ENCODE data around the gene ACTR3C. TPM values are rescaled to one million over a fixed set of nuclear protein-coding genes. Genes with fewer than 3 reads are reported as not detected.

The ACTR3C gene
- polyA plus RNA-seq, 1 donor from 2014 or later = 5.2 TPM

DNA sequence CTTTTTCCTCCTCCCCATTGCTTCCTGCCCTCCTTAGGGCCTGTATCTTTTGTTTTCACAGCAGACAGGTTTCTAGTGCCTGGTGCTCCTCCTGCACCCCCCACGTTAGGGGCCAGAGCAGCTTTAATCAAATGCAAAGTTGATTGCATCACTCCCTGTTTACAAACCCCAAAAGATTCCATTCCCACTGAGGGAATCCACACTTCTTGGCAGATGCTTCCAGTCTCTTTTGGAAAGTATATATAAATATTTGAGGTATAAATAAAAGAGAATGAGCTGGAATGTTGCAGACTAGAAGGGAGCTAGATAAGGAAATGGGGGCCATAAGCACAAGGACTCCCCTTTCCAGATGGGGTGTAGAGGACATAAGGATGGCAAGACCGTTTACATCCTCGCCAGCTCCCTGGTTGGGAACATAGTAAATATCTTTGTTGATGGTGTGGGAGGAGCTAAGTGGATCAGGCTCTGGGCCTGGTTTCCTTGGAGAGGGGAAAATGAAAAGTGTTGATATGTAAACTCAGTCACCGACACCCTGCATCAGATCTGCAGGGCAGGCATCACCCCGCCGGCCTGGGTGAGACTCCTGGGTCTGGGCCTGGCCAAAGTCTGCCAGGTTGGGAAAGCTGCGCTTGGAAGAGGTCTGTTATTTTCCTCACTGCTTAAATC lies 11.9 kb upstream of the ACTR3C start:
- peaks cover 3% of the 10 kb centered on the region in 3 donors for H3K4me1 Mint-ChIP-seq
- H3K4me3 Mint-ChIP-seq = no peak overlapping the region
- peaks cover 10% of the 10 kb centered on the region for H3K27me3 Mint-ChIP-seq
- no peaks in the 10 kb centered on the region for H3K9me3 Mint-ChIP-seq
- peaks cover 8% of the 10 kb centered on the region for H3K36me3 Mint-ChIP-seq
- H3K27ac Mint-ChIP-seq = peak overlapping the region in 1 of 3 donors; percentile 54

DNA sequence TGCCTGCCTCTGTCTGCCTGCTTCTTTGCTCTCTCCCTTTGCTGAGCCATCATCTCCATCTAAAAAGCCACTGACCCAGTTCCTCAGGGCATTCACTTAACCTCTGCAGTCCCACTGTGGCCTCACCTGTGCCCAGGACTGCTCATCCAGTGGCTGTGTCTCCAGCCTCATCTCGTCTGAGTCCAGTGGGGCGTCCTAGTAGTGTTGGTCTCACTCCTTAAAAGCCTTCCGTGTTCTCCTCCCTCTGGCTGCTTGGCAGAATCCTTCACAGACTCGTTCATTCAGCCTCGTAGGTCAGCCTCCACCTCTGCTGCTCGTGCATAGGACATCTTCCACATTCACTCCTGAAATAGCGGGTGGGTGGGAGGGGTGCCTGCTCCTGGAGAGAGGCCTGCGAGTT lies 10.8 kb upstream of the ACTR3C start:
- H3K36me3 Mint-ChIP-seq = peaks cover 8% of the 10 kb centered on the region
- no peak overlapping the region for H3K4me3 Mint-ChIP-seq
- H3K27me3 Mint-ChIP-seq = peaks cover 1% of the 10 kb centered on the region
- H3K9me3 Mint-ChIP-seq = no peaks in the 10 kb centered on the region
- H3K27ac Mint-ChIP-seq = no peak overlapping the region
- H3K4me1 Mint-ChIP-seq = peaks cover 0 to 3% (median 0%) of the 10 kb centered on the region in 3 donors

DNA sequence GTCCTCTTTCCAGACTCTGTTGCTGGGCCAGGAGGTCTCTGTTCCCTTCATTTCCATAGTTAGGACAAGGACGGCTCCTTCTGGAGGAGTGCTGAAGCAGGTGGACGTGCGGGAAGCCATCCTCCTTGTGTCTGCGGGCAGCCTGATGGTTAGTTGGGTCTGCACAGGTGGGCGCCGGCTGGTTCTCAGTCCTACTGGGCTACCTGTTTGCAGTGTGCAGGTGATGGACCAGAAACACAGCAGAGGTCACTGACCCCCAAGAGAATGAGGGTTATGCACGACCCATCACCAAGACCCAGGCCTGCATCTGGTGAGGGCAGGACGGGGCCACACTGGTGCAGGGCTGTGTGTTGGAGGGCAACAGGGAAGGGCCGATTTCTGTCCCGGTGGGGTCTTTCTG lies 10.3 kb upstream of the ACTR3C start:
- peaks cover 1% of the 10 kb centered on the region for H3K27me3 Mint-ChIP-seq
- H3K27ac Mint-ChIP-seq = no peak overlapping the region
- H3K9me3 Mint-ChIP-seq = no peaks in the 10 kb centered on the region

DNA sequence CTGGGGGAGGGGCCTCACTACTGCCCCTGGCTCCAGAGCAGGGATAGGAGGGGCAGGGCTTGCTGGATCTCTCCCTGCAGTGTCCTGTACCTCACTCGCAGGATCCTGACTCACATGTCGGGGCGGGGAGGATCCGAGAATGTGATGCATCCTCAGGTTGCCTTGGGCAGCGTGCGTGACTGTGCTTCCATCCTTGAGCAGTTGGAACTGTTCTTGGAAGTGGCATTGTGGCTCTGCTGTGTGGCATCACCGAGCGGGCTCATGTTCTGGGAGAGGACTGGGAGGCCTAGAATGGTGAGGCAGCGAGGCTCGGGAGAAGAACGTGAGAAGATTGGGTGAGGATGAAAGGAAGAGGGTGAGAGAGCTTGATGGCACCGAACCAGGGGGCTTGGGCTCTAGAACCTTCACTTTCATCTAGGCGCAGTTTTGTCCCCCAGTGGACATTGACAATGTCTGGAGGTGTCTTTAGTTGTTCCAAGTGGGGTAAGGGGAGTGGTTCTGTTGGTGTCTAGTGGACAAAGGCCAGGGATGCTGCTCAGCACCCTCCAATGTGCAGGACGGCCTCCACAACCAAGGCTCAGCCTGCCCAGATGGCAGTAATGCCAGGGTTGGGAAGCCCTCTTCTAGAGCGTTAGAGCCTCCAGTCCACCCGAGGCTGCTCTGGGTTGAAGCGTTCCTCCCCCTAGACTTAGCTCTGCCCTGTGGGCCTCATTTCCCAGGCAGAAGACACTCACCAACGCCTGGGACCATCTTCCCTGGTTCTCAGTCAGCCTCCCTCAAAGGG lies 9.7 kb upstream of the ACTR3C start:
- Mint-ChIP-seq H3K27me3 (peaks cover 1% of the 10 kb centered on the region), H3K27ac (no peak overlapping the region), H3K4me3 (no peak overlapping the region), H3K9me3 (no peaks in the 10 kb centered on the region), H3K36me3 (peaks cover 8% of the 10 kb centered on the region), H3K4me1 (peaks cover 0 to 3% (median under 1%) of the 10 kb centered on the region in 3 donors)

More for the DNA sequence above, 10.3 kb upstream of the ACTR3C start:
- Mint-ChIP-seq H3K36me3 (peaks cover 8% of the 10 kb centered on the region), H3K4me3 (no peak overlapping the region), H3K4me1 (peaks cover 0 to 3% (median 0%) of the 10 kb centered on the region in 3 donors)

DNA sequence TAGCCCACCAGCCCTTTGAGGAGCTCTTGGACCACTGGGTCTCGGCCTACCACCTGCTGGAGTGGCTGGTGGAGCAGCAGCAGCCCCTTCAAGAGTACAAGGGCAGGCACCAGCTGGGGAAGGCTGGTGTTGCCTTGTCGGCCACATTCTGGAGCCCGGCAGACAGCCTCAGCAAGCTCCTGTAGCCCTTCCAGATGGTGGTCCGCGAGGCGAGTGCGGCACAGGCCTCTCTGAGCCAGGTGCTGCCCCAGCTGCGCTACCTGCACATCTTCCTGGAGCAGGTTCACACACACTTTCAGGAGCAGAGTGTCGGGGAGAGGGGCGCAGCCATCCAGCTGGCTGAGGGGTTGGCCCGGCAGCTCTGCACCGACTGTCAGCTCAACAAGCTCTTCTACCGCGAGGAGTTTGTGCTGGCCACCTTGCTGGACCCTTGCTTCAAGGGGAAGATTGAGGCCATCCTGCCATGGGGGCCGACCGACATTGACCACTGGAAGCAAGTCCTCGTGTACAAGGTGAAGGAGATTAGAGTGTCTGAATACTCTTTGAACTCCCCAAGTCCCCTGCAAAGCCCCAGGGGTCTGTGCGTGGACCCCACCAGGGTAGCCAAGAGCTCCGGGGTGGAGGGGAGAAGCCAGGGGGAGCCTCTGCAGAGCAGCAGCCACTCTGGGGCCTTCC lies 7.0 kb upstream of the ACTR3C start:
- Mint-ChIP-seq H3K27me3 (no peaks in the 10 kb centered on the region), H3K36me3 (peaks cover 16% of the 10 kb centered on the region), H3K4me1 (peaks cover 0 to 3% (median 0%) of the 10 kb centered on the region in 3 donors)

DNA sequence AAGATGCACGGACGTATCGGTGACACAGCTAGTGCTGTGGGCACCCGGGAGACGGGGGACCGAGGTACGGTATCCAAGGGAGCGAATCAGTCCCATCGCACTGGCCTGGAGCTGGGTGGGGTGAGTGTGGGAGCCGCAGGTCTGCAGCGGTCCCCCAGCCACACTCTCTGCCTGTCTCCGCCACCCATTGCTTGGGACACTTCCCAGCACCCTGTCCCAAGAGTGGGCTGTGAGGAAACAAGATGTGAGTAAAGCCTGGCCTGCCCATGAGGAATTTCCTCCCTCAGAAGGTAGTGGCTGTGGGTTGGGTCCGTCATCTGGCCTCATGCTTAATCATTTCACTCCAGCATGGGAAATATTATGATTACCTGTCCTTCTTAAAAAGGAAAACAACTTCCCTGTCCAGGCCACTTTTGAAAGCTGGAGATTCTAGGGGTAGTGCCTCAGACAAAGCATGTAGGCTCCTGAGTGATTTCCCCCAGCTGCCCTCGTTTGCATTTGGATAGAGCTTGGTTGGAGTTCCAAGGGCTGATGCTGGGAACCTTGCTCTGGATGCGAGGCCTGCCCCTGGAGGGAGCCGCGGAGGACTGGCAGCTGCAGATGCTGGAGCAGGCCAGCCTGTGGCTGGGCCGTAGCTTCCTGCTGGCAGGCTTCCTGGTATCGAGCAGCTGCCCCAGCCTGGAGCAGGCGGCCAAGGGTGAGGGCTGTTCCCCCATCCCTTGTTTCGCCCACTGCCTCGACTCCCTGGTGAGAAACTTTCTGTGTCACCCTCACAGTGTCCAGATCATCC lies 6.2 kb upstream of the ACTR3C start:
- peaks cover 0 to 10% (median 4%) of the 10 kb centered on the region in 3 donors for H3K4me1 Mint-ChIP-seq
- H3K36me3 Mint-ChIP-seq = peaks cover 16% of the 10 kb centered on the region
- no peaks in the 10 kb centered on the region for H3K27me3 Mint-ChIP-seq
- no peaks in the 10 kb centered on the region for H3K9me3 Mint-ChIP-seq
- H3K4me3 Mint-ChIP-seq = no peak overlapping the region
- H3K27ac Mint-ChIP-seq = no peak overlapping the region

More for the DNA sequence above, 7.0 kb upstream of the ACTR3C start:
- H3K9me3 Mint-ChIP-seq = no peaks in the 10 kb centered on the region
- H3K27ac Mint-ChIP-seq = no peak overlapping the region
- H3K4me3 Mint-ChIP-seq = no peak overlapping the region

DNA sequence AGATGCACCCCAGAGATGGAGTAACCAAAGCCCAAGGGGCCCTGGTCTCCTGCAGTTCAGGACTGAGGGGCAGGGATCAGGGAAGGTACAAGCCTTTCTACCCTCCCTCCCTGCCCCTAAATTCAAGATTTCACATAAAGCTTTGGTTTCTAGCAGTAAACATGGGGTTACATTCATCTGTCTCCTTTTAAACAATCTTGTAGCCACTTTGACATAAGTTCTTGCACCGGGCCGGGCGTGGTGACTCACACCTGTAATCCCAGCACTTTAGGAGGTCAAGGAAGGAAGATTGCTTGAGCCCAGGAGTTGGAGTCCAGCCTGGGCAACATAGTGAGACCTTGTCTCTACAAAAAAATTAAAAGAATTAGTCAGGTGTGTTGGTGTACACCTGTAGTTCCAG lies 4.0 kb upstream of the ACTR3C start:
- Mint-ChIP-seq H3K9me3 (no peaks in the 10 kb centered on the region), H3K4me3 (no peak overlapping the region), H3K27ac (no peak overlapping the region), H3K36me3 (peaks cover 12% of the 10 kb centered on the region), H3K4me1 (peaks cover 9 to 27% (median 18%) of the 10 kb centered on the region in 3 donors), H3K27me3 (no peaks in the 10 kb centered on the region)

DNA sequence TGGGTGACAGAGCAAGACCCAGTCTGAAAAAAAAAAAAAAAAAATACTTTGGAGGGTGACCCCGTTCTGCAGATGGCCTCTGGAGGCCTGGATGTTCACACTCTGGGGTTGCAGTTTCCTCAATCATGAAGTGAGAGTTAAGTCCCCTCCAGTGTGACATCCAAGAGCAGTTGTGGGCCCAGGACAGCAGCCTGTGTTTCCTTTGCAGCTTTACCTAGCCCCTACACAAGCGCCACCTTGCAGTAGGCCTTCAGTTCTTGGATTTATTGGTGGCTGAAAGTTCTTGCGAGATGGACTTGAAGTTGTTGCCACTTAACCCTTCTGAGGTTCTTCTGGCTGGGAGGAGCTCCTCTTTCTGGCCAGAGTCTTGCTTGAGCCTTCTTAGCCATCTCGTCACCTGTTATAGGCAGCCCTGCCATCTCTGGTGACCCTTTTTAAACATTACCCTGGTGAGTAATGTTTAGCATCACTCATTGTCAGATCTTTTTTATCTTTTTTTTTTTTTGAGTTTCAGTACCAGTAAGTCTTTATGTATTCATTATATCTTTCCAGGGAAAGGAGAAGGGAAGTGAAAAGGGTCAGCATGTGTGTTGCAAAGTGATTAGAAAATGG lies 3.4 kb upstream of the ACTR3C start:
- H3K4me1 Mint-ChIP-seq = peaks cover 15 to 31% (median 23%) of the 10 kb centered on the region in 3 donors
- no peak overlapping the region for H3K27ac Mint-ChIP-seq
- H3K4me3 Mint-ChIP-seq = no peak overlapping the region
- H3K36me3 Mint-ChIP-seq = peaks cover 12% of the 10 kb centered on the region
- H3K27me3 Mint-ChIP-seq = no peaks in the 10 kb centered on the region
- H3K9me3 Mint-ChIP-seq = no peaks in the 10 kb centered on the region

DNA sequence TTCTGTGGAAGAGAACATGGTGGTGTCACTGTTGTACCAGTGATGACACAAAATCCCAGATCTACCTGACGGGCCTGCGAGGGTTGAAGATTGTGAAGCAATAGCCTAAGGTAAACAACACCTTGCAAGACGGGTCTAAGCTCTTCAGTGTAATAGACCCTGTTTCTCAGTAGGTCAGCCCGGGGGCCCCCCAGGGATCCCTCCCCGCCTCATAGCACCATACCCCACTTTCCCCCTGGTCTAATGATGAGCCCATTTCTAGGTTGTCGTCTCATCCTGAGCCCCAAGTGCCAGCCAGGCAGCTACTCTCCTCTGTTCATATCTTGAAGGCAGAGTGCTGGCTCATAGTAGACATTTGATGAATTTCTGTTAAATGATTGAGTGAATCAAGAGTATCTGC lies 2.6 kb upstream of the ACTR3C start:
- Mint-ChIP-seq H3K4me1 (peaks cover 19 to 32% (median 27%) of the 10 kb centered on the region in 3 donors), H3K36me3 (peaks cover 10% of the 10 kb centered on the region), H3K4me3 (peak overlapping the region in 1 of 4 donors; percentile 92), H3K27me3 (no peaks in the 10 kb centered on the region), H3K27ac (no peak overlapping the region), H3K9me3 (no peaks in the 10 kb centered on the region)

DNA sequence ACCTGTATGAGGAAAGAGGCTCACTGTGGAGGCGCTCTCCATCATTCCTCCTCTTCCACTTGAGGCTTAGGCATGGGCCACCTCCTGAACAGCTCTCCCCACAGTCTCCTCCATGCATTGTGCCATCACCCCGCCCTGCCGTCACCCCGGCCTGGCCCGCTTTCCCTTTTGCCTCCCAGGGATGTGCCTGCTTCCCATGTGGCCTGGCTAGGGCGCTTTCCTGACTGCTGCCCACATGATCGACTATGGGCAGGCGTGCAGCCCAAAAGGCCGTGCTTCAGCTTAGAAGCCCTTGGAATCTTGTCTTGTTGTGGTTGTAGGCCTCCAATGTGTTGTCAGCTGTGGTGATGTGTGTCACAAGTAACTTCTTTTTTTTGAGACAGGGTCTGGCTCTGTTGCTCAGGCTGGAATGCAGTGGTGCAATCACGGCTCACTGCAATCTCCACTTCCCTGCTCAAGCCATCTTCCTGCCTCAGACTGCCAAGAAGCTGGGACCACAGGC lies 1.8 kb upstream of the ACTR3C start:
- no peaks in the 10 kb centered on the region for H3K27me3 Mint-ChIP-seq
- H3K36me3 Mint-ChIP-seq = peaks cover 10% of the 10 kb centered on the region
- no peaks in the 10 kb centered on the region for H3K9me3 Mint-ChIP-seq
- H3K4me3 Mint-ChIP-seq = peak overlapping the region; percentile 92 to 99 (median 94)
- H3K27ac Mint-ChIP-seq = peak overlapping the region in 1 of 3 donors; percentile 31
- peaks cover 20 to 32% (median 29%) of the 10 kb centered on the region in 3 donors for H3K4me1 Mint-ChIP-seq

DNA sequence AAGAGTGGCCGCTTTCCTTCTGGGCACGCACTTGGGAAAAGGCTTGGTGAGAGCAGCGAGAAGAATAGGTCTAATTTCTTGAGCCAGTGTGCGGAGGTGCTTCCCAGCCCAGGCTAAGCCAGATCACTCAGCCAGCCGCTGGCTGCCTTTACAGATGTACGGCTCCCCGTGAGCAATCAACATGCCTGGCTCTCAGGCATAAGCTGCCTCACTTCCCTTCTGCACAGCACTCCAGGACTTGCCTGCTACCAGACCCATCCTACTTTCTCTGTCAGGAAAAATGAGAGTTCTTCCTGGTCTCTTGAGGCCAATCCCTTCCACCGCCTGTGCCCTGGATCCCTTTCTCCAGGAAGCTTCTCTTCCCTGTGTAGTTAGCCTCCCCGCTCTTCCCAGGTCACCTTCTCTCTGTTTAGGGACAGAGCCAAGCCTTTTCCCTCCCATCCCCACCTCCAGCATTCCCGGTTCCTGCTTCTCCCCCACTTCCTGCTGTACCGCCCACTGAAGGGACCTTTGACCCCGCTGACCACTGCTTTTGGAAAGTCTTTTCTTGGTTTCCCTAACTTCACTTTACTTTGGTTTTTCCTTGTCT lies 1.1 kb upstream of the ACTR3C start:
- Mint-ChIP-seq H3K36me3 (peaks cover 13% of the 10 kb centered on the region), H3K4me1 (peaks cover 24 to 38% (median 30%) of the 10 kb centered on the region in 3 donors), H3K27ac (peak overlapping the region in 2 of 3 donors; percentile 63 to 85), H3K4me3 (peak overlapping the region; percentile 92 to 99 (median 94)), H3K9me3 (no peaks in the 10 kb centered on the region), H3K27me3 (no peaks in the 10 kb centered on the region)

DNA sequence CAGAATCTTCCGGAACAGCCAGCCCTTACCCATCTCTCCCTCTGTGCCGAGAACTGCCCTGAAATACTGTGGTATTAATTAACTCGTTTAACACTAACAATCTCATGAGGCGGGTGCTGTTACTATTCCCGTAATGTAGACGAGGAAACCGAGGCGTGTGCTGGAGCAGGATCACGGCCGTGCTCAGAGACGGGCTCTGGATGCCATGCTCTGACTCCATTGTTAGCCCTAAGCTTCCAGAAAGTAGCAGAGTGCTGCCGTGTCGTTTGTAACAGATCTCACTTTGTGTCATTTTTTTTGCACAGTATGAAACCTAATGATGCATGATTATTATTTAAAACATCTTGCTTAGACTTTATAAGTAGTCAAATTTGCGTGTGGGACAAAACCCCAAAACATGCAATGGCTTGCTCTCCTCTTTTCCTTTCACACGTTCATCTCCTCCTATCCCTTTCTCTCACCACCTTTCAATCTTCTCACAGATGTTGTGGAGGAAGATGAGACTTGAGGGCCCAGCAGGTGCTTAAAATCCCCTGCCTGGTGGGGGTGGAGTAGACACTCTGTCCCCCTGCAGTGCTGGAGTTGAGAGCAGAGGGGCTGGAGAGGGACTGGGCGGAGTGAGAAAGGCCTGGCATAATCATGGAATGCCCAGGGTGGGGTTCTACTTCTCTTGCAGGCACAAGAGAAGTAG lies 482 bp upstream of the ACTR3C start:
- Mint-ChIP-seq H3K4me1 (peaks cover 24 to 38% (median 30%) of the 10 kb centered on the region in 3 donors), H3K27ac (peak overlapping the region; percentile 63 to 93 (median 85)), H3K9me3 (no peaks in the 10 kb centered on the region), H3K4me3 (peak overlapping the region; percentile 92 to 99 (median 94)), H3K27me3 (no peaks in the 10 kb centered on the region), H3K36me3 (peaks cover 13% of the 10 kb centered on the region)

DNA sequence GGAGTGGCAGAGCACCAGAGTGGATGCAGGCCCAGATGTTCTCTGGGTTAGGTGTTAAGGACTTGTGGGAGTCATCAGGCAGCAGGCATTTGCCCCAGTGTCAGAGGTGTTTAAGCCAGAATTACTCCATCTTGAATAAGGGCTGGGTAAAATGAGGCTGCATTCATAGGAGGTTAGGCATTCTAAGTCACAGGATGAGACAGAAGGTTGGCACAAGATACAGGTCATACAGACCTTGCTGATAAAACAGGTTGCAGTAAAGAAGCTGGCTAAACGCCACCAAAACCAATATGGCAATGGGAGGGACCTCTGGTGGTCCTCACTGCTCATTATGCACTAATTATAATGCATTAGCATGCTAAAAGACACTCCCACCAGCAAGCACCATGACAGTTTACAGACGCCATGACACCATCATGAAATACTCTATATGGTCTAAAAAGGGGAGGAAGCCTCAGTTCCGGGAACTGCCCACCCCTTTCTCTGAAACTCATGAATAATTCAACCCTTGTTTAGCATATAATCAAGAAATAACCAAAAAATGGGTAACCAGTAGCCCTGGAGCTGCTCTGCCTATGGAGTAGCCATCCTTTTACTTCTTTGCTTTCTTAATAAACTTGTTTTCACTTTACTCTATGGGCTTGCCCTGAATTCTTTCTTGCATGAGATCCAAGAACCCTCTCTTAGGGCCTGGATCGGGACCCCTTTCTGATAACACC lies 1.1 kb downstream of the ACTR3C start:
- Mint-ChIP-seq H3K4me3 (peak overlapping the region; percentile 92 to 97 (median 94)), H3K4me1 (peaks cover 30 to 35% (median 33%) of the 10 kb centered on the region in 3 donors), H3K27ac (peak overlapping the region; percentile 94 to 98 (median 97)), H3K9me3 (no peaks in the 10 kb centered on the region), H3K27me3 (no peaks in the 10 kb centered on the region), H3K36me3 (peaks cover 9% of the 10 kb centered on the region)
